ENCODE results near the gene KANK3. TPM values are rescaled to one million over a fixed set of nuclear protein-coding genes. Genes with fewer than 3 reads are reported as not detected.
A peak's percentile ranks its signal among the peaks of the same experiment; 100 is the strongest.

The KANK3 gene
- total RNA-seq, 1 experiment from 2014 or later: 1.4 TPM

DNA sequence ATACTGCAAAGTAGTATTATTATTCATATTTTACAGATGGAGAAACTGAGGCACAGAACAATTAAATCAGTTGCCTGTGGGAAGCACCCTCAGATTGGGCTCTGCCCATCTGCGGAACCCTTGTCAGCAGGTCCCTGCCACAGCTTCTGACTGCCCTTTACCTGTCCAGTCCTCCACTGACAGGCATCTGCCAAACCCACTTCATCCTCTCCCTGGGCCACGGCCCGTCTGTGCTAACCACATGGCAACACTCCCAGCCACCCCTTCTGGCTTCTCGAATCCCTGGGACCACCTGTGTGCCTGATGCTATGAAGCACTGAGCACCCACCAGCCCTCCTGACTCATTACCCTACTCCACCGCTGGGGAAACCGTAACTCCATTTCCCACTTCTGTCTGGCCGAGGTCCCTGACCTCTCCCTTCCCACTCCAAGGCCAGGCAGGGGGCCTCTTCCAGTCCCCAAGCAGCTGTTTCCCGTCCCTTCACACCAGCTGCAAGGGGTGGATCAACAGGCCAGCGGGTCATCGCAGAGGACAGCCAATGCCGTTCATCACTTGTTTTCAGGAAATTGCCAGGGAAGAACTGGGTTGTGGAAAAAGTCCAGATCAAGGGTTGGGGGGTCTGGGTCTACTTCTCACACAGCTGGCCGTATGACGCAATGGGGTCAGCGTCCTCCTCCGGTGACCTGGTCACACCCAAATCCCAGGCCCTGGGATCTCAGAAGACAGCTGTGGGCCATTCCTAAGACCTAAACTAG lies 2.5 kb downstream of the KANK3 start:
- no peak for DNase-seq (ENCODE audit: low spot score)

GRCh38 chr19:8338835-8339234 lies 4.2 kb downstream of the KANK3 start:
- no peak for DNase-seq (ENCODE audit: low spot score)

GRCh38 chr19:8337728-8338127 lies 5.3 kb downstream of the KANK3 start:
- DNase-seq (ENCODE audit: low spot score): no peak

GRCh38 chr19:8336660-8337059 lies 6.4 kb downstream of the KANK3 start:
- no peak for DNase-seq (ENCODE audit: low spot score)

GRCh38 chr19:8336072-8336569 lies 6.9 kb downstream of the KANK3 start:
- DNase-seq (ENCODE audit: low spot score): no peak

- DNase-seq (ENCODE audit: low spot score): no peak
These were observed 7.6 kb downstream of the KANK3 start for GRCh38 chr19:8335343-8336071.

DNA sequence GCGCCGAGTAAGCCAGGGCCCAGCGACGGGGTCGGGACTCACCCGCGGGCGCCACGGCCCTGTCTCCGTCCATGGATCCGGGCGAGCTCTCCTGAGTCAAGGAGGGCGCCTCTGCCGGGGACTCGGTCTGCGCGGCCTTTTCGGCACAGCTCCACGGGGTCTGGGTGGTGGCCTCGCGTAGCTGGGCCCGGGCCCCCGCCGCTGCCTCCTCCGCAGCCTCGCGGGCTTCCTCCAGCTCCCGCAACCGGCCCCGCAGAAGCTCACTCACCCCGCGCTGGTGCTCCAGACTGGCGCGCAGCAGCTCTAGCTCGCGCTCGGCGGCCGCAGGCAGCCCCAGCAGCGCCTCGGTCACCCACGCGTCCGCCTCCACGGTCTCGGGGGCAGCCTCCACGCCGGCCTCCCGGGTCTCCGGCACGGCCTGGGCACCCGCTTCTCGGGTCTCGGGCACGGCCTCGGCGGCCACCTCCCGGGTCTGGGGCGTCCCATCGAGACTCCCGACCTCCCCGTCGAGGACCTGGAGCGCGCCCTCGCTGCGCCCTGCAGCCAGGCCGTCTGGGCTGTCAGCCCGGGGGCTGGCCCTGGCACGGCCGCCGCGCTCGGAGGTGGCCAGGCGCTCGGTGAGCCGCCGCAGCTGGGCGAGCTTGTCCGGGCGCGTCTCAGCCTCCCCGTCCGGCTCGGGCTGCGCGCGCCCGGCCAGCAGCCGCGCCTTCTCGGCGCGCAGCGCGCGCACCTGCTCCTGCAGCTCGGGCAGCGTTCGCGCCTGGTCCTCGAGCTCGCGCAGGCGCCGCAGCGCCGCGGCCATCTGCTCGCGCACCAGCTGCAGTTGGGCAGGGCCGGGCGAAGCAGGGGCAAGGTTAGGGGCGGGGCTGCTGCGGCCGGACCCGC lies 8.4 kb downstream of the KANK3 start:
- peak; percentile 36 for DNase-seq (ENCODE audit: low spot score)

DNA sequence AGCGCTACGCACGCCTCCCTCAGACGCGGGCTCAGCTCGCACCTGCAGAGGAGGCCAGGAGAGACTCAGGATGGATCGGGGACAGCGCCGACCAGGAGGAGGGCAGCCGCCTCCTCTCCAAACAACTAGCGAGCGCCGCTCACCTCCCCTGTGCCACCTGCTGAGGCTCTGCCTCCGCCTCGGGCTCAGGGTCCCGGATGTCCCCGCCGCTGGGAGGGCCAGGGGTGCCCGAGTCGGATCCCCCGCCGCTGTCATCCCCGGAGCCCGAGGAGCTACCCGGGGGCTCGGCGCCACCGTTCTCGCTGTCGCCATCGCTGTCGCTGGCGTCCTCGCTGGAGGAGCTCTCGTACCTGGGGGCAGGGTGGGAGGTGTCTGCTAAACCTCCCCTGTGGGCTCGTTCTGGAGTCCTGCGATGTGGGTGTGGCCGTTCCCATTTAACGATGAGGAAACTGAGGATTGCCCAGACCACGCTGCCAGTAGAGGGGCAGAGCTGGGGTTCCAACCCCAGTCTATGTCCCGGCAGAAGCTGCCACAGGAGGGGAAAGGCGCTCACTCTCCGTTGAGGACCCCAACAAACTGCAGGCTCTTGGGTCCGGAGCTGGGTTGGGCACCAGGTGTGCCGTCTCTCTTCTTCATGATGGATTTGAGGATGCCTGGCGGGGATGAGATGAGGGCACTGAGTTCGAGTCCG lies 9.2 kb downstream of the KANK3 start:
- DNase-seq (ENCODE audit: low spot score): no peak

DNA sequence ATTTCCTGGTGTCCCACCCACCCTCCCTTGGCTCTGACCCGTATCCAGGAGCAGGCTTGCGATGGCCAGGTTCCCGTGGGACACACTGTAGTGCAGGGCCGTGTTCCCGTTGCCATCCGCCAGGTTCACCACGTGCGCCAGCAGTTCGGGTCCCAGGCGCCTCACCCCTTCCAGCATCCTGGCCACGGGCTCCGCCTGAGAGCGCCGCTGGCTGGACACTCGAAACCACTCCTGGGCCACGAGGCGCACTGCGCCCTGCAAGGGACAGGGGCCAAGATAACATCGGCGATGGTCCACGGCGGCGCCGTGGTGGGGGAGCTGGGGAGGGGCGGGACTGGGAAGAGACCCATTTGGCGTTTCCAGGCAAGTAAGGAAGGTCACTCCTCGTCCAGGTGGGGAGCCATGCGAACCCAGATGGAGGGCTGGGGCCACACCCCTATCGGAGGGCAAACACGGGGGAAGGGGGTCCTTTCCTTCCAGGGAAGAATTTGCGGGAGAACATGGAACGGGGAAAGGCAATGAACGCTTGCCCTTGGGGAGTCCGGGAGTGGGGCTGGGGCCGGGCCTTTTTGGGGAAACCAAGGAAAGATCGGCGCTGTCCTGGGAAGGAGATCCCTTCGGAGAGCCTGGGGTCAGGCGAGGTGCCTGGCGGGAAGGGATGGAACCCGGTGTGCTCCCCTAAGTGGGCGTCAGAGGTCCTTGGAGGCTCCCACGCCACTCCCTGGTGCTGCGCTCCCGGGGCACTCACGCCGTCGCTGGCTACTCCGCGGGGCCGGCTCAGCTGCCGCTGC lies 9.9 kb downstream of the KANK3 start:
- no peak for DNase-seq (ENCODE audit: low spot score)

DNA sequence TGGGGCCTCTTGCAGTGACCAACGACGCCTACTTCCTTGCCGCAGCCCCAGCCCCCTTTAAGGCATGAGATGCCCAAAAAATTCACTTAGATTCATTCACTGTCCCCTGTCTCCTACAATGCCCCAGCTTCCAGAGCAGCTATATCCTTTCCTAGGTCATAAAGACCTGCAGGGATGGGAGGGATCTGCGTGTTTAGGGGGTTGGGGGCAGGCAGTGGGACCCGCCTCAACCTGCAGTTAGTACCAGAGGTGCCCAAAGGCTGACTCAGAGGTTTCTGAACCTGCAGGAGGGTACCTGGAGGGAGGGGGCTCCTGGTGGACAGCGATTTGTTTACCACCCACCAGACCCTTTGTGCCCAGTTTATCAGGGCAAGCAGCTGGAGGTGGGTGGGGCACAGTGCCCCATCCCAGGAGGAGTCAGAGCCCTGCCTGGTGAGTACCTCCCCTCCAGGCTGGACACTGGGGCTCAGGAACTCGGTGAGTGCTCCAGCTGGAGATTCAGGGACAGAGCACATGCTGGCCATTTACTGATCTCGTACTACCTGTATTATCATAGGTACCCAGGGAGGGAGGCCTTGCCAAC lies 11.7 kb downstream of the KANK3 start:
- no peak for DNase-seq (ENCODE audit: low spot score)

GRCh38 chr19:8329996-8330395 lies 13.1 kb downstream of the KANK3 start:
- DNase-seq (ENCODE audit: low spot score): no peak

DNA sequence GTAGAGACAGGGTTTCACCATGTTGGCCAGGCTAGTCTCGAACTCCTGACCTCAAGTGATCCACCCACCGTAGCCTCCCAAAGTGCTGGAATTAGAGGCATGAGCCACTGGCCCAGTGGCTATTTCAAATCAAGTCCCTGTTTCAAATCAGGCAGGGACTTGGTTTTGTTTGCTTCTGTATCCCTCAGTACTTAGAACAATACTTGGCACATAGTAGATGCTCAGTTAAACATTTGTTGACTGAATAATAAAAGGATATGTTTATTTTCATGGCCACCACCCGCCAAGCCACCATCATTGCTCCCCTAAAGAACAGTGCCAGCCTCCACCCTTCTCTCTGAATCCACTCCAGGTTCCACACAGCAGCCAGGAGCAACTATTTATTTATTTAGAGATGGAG lies 17.6 kb downstream of the KANK3 start:
- DNase-seq (ENCODE audit: low spot score): no peak

DNA sequence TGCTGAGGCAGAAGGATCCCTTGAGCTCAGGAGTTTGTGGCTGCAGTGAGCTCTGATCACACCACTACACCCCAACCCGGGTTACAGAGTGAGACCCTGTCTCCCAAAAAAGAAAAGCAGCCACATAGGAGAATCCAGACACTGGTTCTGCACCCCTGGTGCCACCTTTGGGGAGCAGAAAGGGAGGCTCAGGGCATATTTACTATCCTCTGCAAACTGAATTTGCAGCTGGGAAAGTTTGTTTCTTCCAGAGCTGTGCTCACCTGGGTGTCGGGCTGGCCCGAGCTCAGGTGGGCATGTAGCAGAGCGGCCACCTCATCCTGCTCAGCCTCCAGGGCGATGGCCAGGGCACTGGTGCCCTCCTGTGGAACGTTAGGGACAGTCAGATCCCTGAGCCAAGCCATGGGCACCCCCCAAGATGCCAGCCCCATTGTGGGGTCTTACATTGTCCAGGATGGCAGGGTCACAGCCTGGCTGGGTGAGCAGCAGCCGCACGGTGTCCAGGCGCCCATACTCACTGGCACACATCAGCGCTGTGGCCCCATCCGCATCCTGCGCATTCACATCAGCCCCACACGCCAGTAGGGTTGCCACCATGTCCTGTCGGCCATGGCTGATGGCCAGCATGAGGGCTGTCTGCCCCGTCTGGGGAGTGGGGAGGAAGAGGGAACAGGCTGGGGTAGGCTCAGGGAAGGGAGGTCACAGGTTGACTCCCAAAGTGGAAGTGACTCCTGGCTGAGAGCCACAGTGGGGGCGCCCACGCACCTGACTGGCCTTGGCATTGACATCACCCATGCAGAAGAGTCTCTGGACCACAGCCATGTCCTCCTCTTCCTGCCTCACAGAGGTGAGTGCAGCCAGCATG lies 18.6 kb downstream of the KANK3 start:
- DNase-seq (ENCODE audit: low spot score): no peak

DNA sequence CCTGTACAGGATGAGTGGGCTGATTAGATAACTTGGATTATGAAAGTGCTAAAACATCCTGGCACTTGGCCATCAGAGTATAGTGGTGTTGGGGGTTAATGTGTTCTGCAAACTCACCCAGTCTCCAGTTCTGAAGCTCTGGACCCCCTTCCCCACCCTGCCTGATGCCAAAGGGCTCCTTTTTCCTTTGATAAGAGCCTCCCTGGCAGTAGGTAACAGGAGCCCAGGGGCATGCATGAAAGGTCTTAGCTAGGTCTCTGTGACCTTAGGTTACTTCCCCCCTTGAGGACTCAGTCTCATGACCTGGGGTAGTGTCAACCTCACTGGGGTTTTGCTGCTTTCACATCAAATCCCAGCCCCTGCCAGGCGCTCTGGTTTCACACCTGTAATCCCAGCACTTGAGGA lies 19.3 kb downstream of the KANK3 start:
- DNase-seq (ENCODE audit: low spot score): no peak

DNA sequence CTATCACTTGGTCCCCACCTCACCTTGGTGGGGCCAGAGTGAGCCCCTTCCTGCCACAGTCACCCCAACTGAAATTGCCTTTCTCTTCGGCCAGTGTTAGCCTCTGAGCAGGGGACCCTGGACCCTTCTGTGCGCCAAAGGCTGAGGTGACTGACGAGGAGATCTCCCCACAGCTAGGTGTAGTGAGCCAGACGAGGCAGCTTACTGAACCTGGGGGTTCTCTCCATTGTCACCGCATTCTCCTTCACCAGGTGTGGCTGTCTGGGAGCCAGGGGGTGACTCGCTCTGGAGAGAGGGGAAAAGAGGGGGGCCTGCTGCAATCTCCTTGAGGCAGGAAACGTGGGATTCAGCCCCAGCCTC lies 20.4 kb downstream of the KANK3 start:
- no peak for DNase-seq (ENCODE audit: low spot score)

DNA sequence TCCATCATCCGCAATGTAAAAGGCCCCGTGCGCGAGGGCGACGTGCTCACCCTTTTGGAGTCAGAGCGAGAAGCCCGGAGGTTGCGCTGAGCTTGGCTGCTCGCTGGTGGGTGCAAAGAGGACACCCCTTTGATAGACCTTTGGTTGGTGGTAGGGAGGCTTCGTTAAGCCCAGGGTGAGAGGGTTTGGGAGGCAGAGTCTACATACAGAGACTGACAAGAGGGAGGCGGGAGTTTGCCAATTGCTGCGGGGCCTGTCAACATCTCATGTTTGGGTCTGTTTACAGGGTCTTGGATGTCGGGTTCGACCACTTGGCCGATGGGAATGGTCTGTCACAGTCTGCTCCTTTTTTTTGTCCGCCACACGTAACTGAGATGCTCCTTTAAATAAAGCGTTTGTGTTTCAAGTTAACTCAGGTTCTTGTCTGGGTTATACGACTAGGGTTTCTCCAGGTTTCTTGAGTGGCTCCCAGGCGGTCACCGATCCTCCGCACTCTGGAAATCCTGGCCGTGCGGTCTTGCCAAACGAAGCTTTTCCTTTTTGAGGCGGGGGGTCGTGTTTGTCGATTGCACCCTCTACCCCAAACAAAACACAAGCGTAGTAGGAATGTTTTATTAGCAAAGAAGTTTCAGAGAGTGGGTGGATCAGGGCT lies 20.9 kb downstream of the KANK3 start:
- no peak for DNase-seq (ENCODE audit: low spot score)

- DNase-seq (ENCODE audit: low spot score): peak; percentile 88
These were observed 21.7 kb downstream of the KANK3 start, which contains the start of the genes NDUFA7 and RPS28 for GRCh38 chr19:8321067-8321985. TSS of gene NDUFA7 (minus strand) at chr19:8321375. CDS start at chr19:8321358, 17 bp downstream. TSS of gene RPS28 (plus strand) at chr19:8321496. CDS start at chr19:8321531, 35 bp downstream.

Data from HT-29 (cell line).